CD4-positive, alpha-beta T cell (primary cell): ENCODE results near the gene MBTPS2. TPM values are rescaled to one million over a fixed set of nuclear protein-coding genes. Genes with fewer than 3 reads are reported as not detected.

Source experiments
- ATAC-seq: fragments of 200-7000 bp; cut with Tn5 transposase; one replicate; pipeline ENCODE4 v1.10.0; 2022; ENCODE audit warnings: mild to moderate bottlenecking; ENCODE audit not compliant: poor library complexity
- CTCF ChIA-PET: fragments of 350-600 bp; sonication (Branson Sonifier 250); formaldehyde crosslinking; loops from one replicate; lab custom pipeline; 2021; ENCODE audit warnings: antibody characterized with exemption, inconsistent platforms; lab: Charles Lee
- POLR2A ChIA-PET: fragments of 350-600 bp; sonication (Branson Sonifier 250); formaldehyde crosslinking; loops from one replicate; lab custom pipeline; 2021; ENCODE audit warnings: antibody characterized with exemption, inconsistent platforms; lab: Charles Lee
- DNase-seq, 14 experiments: peaks; one replicate each; pipeline ENCODE4 v3.0.0-alpha.2; 2013 to 2020; ENCODE audit warnings: mixed read lengths in 2 of 14
- H3K27ac ChIP-seq, 2 donors: one replicate each; pipeline versions ENCODE4 v1.5.1 to v1.7.0; 2013; ENCODE audit warnings: low read length in 2 of 2, low read depth in 1 of 2, mild to moderate bottlenecking in 1 of 2
- H3K27me3 ChIP-seq, 2 experiments: 1 replicate in 1 of 2; 2 replicates in 1 of 2; pipeline versions ENCODE4 v1.6.1 to v1.7.0; 2013; ENCODE audit warnings: low read length in 2 of 2, control low read depth in 1 of 2, mild to moderate bottlenecking in 1 of 2, moderate library complexity in 1 of 2; ENCODE audit not compliant: insufficient read depth in 2 of 2, control insufficient read depth in 1 of 2
- H3K36me3 ChIP-seq: one replicate; pipeline ENCODE4 v1.6.1; 2013; ENCODE audit warnings: low read length, control low read depth; ENCODE audit not compliant: insufficient read depth
- H3K4me1 ChIP-seq: one replicate; pipeline ENCODE4 v1.6.1; 2013; ENCODE audit warnings: low read length, control low read depth; ENCODE audit not compliant: insufficient read depth
- H3K4me3 ChIP-seq: one replicate; pipeline ENCODE4 v1.5.1; 2013; ENCODE audit warnings: mild to moderate bottlenecking, low read length, moderate library complexity
- H3K9me3 ChIP-seq, 2 experiments: 1 replicate in 1 of 2; 2 replicates in 1 of 2; pipeline versions ENCODE4 v1.6.1 to v1.7.0; 2013; ENCODE audit warnings: low read length in 2 of 2, mild to moderate bottlenecking in 2 of 2, control low read depth in 1 of 2, moderate library complexity in 1 of 2; ENCODE audit not compliant: control insufficient read depth in 1 of 2, insufficient read depth in 1 of 2
- H3K27ac Mint-ChIP-seq: one replicate; pipeline ENCODE4 v1.8.0; 2020; ENCODE audit warnings: mixed read lengths
- H3K27me3 Mint-ChIP-seq: one replicate; pipeline ENCODE4 v1.8.0; 2021; ENCODE audit warnings: mixed read lengths
- H3K36me3 Mint-ChIP-seq: one replicate; pipeline ENCODE4 v1.8.0; 2021; ENCODE audit warnings: low read depth, mixed read lengths
- H3K4me1 Mint-ChIP-seq: one replicate; pipeline ENCODE4 v1.8.0; 2021; ENCODE audit warnings: low read depth, mixed read lengths
- H3K4me3 Mint-ChIP-seq: one replicate; pipeline ENCODE4 v1.8.0; 2020; ENCODE audit warnings: mild to moderate bottlenecking, mixed read lengths
- H3K9me3 Mint-ChIP-seq: one replicate; pipeline ENCODE4 v1.8.0; 2020; ENCODE audit warnings: mixed read lengths
- intact Hi-C, 2 experiments: fragments of 100-400 bp; cut with DNase I in 1 of 2; cut with micrococcal nuclease in 1 of 2; formaldehyde crosslinking; loops; one replicate each; pipeline versions ENCODE4 v1.15.1 to v1.9.0; 2023 to 2025; cut with DNase I, micrococcal nuclease
- total RNA-seq, 174 experiments: library from RNA in 2 of 174; stranded (reverse) in 2 of 174; gene quantifications; one replicate each; pipeline ENCODE4 v1.2.3 and lab custom pipeline; 2021 to 2026
- TF ChIP-seq, protein P1 (sequence below): fragments of 200-600 bp; IDR thresholded peaks from one replicate; pipeline ENCODE4 v1.8.0; 2022; ENCODE audit warnings: antibody characterized with exemption, mild to moderate bottlenecking

Gene MBTPS2
- total RNA-seq, 2 experiments from 2014 or later = 3.1 to 3.4 TPM

DNA sequence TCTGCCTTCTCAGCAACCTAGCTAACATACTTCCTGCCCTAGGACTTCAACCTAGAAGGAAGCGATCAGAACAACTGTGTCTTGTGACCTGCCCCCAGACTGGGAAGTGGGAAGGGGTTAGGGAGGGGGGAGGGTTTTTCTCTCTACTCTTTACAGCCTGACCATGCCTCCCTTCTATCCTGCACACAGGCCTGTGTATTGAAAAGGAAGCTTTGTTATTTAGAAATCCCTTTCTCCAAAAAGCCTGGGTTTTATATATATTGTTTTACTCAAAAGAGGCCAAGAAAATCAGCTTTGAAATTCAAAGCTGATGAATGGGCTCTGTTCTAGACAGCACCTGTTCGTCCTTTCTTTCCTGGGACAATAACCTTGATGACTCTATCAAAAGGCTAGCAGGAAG is 65.9 kb downstream of the MBTPS2 start:
- Mint-ChIP-seq H3K4me3 (no peak overlapping the region), H3K9me3 (no peaks in the 10 kb centered on the region), H3K27ac (no peak overlapping the region), H3K36me3 (peaks cover 9% of the 10 kb centered on the region), H3K4me1 (no peaks in the 10 kb centered on the region), H3K27me3 (no peaks in the 10 kb centered on the region)
- DNase-seq (no peak), ATAC-seq (no peak)
- TF ChIP-seq, protein P1, sequence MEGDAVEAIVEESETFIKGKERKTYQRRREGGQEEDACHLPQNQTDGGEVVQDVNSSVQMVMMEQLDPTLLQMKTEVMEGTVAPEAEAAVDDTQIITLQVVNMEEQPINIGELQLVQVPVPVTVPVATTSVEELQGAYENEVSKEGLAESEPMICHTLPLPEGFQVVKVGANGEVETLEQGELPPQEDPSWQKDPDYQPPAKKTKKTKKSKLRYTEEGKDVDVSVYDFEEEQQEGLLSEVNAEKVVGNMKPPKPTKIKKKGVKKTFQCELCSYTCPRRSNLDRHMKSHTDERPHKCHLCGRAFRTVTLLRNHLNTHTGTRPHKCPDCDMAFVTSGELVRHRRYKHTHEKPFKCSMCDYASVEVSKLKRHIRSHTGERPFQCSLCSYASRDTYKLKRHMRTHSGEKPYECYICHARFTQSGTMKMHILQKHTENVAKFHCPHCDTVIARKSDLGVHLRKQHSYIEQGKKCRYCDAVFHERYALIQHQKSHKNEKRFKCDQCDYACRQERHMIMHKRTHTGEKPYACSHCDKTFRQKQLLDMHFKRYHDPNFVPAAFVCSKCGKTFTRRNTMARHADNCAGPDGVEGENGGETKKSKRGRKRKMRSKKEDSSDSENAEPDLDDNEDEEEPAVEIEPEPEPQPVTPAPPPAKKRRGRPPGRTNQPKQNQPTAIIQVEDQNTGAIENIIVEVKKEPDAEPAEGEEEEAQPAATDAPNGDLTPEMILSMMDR = no peak
- Histone ChIP-seq H3K4me1 (no peaks in the 10 kb centered on the region), H3K9me3 (no peaks in the 10 kb centered on the region), H3K36me3 (no peaks in the 10 kb centered on the region), H3K27me3 (no peaks in the 10 kb centered on the region), H3K4me3 (no peak overlapping the region), H3K27ac (no peak overlapping the region)
- intact Hi-C loops = no loop called here
- CTCF ChIA-PET = no interaction called here
- POLR2A ChIA-PET = no interaction called here

DNA sequence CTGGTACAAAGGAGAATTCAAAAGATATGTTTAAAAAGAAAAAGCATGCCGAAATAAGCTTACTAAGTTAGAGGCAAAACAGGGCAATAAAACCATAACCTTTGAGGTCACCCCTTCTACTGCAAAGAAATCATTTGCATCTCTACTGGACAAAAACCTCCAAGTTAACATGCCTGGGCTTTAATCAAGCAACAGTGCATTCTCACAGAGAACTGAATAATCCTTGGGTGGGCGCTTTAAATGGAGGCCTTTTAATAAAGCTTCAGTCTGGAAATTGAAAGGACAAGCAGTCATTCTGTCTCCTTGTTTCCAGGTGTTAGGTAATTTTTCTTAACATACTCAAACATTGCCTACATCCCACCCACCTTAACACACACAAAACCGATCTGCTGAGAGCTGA is 66.5 kb downstream of the MBTPS2 start:
- POLR2A ChIA-PET = no interaction called here
- Mint-ChIP-seq H3K9me3 (no peaks in the 10 kb centered on the region), H3K27ac (no peak overlapping the region), H3K4me1 (no peaks in the 10 kb centered on the region), H3K27me3 (no peaks in the 10 kb centered on the region), H3K36me3 (peaks cover 9% of the 10 kb centered on the region), H3K4me3 (no peak overlapping the region)
- no peak for DNase-seq
- H3K4me3 ChIP-seq = no peak overlapping the region
- H3K27me3 ChIP-seq = no peaks in the 10 kb centered on the region
- no peak overlapping the region for H3K27ac ChIP-seq
- H3K9me3 ChIP-seq = no peaks in the 10 kb centered on the region
- no peaks in the 10 kb centered on the region for H3K4me1 ChIP-seq
- CTCF ChIA-PET = no interaction called here
- intact Hi-C loops = no loop called here
- H3K36me3 ChIP-seq = no peaks in the 10 kb centered on the region
- no peak for ATAC-seq
- TF ChIP-seq, protein P1 = no peak

DNA sequence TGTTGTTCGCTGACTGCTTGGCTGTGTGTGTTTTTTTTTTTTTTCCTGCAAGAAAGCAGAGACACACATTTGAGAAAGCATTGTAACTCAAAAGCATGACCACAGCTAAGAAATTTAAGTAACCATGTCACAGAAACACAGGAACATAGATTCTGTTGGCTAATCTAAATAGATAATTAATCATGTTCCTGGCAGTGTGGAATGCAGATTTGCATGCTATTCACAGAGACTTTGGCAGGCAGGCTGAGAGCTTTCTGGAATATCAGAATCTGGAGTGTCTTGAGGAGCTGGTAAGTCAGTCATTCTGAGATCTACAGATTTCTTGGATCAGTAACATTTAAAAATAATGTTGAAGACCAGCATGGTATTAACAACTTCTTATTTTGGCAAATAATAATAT is 67.8 kb downstream of the MBTPS2 start:
- Mint-ChIP-seq H3K4me1 (no peaks in the 10 kb centered on the region), H3K9me3 (no peaks in the 10 kb centered on the region), H3K4me3 (no peak overlapping the region), H3K27ac (no peak overlapping the region), H3K36me3 (peaks cover 9% of the 10 kb centered on the region), H3K27me3 (no peaks in the 10 kb centered on the region)
- no peaks in the 10 kb centered on the region for H3K36me3 ChIP-seq
- H3K9me3 ChIP-seq = no peaks in the 10 kb centered on the region
- H3K27me3 ChIP-seq = no peaks in the 10 kb centered on the region
- ATAC-seq (no peak), DNase-seq (no peak)
- intact Hi-C loops = no loop called here
- no peaks in the 10 kb centered on the region for H3K4me1 ChIP-seq
- TF ChIP-seq, protein P1 = no peak
- ChIA-PET CTCF (no interaction called here), POLR2A (no interaction called here)
- H3K27ac ChIP-seq = no peak overlapping the region
- H3K4me3 ChIP-seq = no peak overlapping the region
